ENCODE results near the gene SGIP1. TPM values are rescaled to one million over a fixed set of nuclear protein-coding genes. Genes with fewer than 3 reads are reported as not detected.
A peak's percentile ranks its signal among the peaks of the same experiment; 100 is the strongest.

Gene SGIP1
- total and polyA plus RNA-seq, 2 donors = 0.57 to 2.9 TPM

DNA sequence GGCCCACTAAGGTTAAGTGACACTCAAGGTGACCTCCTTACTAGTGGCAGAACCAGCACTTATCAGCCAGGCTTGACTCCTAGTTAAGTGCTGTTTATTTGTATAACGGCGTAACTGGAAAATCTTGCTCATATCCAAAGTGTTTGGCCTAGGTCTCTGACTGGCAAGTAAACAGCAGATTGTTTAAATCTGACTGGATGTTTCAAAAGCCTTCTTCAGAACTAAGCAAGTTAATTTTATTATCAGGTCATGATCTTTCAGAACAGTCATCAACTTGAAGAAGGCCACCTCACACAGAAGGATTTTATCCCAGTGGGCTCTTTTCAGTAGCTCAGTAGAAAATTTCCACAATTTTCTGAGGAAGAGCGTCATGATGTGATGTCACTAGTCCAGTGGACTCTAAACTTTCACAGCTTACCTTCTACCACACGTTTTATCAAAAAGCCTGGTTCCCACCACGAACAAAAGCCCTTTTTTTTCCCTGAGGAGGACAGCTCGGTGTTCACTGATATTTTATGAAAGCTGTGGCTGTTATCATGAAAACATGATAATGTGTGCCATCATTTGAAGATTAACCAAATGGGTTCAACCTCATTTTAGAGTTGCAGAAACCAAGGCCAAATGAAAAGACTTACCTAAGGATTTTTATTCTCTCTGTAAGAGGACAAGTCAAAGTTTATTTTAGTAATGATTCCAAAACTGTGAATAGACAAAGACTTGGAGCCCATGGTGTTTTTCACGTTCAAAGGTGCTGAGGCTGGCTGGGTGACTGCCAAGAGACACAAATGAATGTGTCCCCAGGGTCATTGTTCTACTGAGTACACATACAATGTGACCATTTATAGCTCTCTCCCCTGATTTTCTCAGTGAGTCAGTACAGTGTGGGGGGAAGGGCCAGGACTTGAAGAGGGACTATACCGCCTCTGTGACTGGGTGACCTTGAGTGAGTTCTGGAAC is 9.1 kb downstream of the SGIP1 start:
- H3K27ac ChIP-seq (ENCODE audit: low read depth in 1 of 2, low read length in 1 of 2) = no peak overlapping the region
- H3K27me3 ChIP-seq (ENCODE audit: control insufficient read depth in 2 of 2, insufficient read depth in 1 of 2, low read length in 1 of 2) = no peaks in the 10 kb centered on the region
- no peaks in the 10 kb centered on the region for H3K9me3 ChIP-seq (ENCODE audit: control insufficient read depth in 2 of 2, insufficient read depth in 1 of 2, low read length in 1 of 2)
- 95% methylated on average over 8 of the region's 8 CpGs for WGBS
- no peak for DNase-seq (ENCODE audit: low read depth in 6 of 9, low spot score in 9 of 9)
- H3K36me3 ChIP-seq (ENCODE audit: control insufficient read depth in 2 of 2, insufficient read depth in 2 of 2, low read length in 1 of 2) = no peaks in the 10 kb centered on the region
- H3K4me3 ChIP-seq (ENCODE audit: low read length in 2 of 2) = no peak overlapping the region
- H3K4me1 ChIP-seq (ENCODE audit: control insufficient read depth in 2 of 2, insufficient read depth in 2 of 2, low read length in 2 of 2) = no peaks in the 10 kb centered on the region

DNA sequence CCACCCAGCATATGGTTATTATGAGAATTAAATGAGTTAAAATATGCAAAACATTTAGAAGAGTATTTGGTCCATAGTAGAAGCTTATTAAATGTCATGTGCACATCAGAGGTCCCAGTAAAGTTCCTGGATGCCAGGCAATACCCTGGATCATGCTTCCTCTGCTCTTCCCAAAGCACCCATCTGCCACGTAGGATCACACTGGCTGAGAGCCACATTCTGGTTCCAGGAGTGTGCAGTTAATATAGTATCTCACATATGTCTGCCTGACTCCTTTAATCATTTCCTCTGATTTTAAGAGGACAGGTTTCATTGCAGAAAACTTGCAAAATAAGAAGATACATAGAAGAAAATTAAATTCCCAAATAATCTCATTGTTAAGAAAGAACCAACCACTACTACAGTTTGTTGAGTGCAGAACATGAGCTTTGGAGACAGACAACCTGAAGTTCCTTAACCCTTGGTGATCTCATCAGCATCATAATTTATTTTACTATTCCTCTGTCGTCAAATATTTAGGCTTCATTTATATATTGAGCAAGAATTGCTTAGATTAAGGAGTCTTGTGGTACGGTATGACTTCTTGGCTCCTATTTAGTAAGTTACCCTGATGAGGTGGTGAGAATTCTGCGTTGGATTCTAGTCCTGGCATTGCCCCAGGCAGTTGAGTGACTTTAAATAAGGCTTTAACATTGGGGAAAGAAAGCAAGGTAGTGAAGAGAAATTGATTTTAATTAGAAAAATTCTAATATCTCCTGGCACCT is 12.3 kb downstream of the SGIP1 start:
- no peaks in the 10 kb centered on the region for H3K36me3 ChIP-seq (ENCODE audit: control insufficient read depth in 2 of 2, insufficient read depth in 2 of 2, low read length in 1 of 2)
- WGBS = 71% methylated on average over 4 of the region's 4 CpGs
- no peak overlapping the region for H3K4me3 ChIP-seq (ENCODE audit: low read length in 2 of 2)

DNA sequence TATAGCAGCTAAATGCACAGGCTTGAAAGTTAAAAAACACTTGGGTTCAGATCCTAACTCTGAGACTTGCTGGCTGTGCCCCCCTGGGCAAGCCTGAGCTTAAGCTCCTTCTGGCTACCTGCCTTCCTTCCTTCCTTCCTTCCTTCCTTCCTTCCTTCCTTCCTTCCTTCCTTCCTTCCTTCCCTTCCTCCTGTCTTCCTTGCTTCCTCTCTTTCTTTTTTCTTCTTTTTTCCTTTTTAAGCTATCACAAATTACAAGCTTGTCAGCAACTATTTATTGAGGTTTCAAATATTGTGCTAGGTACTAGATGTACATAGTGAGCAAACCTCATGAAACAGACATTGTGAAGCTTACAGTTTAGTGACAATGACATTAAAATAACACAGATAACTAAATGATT is 15.1 kb downstream of the SGIP1 start:
- no peak overlapping the region for H3K4me3 ChIP-seq (ENCODE audit: low read length in 2 of 2)
- H3K4me1 ChIP-seq (ENCODE audit: control insufficient read depth in 2 of 2, insufficient read depth in 2 of 2, low read length in 2 of 2) = peaks cover 0 to 8% of the 10 kb centered on the region in 2 donors
- H3K27me3 ChIP-seq (ENCODE audit: control insufficient read depth in 2 of 2, insufficient read depth in 1 of 2, low read length in 1 of 2) = no peaks in the 10 kb centered on the region
- DNase-seq (ENCODE audit: low read depth in 6 of 9, low spot score in 9 of 9) = no peak
- no peaks in the 10 kb centered on the region for H3K36me3 ChIP-seq (ENCODE audit: control insufficient read depth in 2 of 2, insufficient read depth in 2 of 2, low read length in 1 of 2)
- H3K27ac ChIP-seq (ENCODE audit: low read depth in 1 of 2, low read length in 1 of 2) = no peak overlapping the region
- H3K9me3 ChIP-seq (ENCODE audit: control insufficient read depth in 2 of 2, insufficient read depth in 1 of 2, low read length in 1 of 2) = no peaks in the 10 kb centered on the region

More for the DNA sequence above, 12.3 kb downstream of the SGIP1 start:
- Histone ChIP-seq H3K27ac (ENCODE audit: low read depth in 1 of 2, low read length in 1 of 2) (no peak overlapping the region), H3K9me3 (ENCODE audit: control insufficient read depth in 2 of 2, insufficient read depth in 1 of 2, low read length in 1 of 2) (no peaks in the 10 kb centered on the region), H3K27me3 (ENCODE audit: control insufficient read depth in 2 of 2, insufficient read depth in 1 of 2, low read length in 1 of 2) (no peaks in the 10 kb centered on the region), H3K4me1 (ENCODE audit: control insufficient read depth in 2 of 2, insufficient read depth in 2 of 2, low read length in 2 of 2) (no peaks in the 10 kb centered on the region)
- DNase-seq (ENCODE audit: low read depth in 6 of 9, low spot score in 9 of 9) = no peak

DNA sequence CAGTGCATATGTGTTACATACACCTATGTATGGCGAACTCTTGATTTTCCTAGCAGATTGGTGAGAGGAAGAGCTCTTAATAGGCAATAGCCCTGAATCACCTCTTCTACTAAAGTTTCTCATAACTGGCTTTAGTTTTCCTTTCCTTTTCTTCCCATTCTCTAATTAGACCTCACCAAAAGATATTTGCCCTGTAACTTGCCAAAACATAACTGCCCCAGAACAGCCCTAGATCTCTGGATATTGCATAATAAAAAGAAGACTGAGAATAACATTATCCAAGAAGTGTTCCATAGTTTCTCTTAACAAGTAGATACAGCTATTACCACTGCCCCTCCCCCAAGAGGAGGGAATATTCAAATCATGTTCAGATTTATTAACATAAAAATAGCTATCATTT is 16.3 kb downstream of the SGIP1 start:
- Histone ChIP-seq H3K4me1 (ENCODE audit: control insufficient read depth in 2 of 2, insufficient read depth in 2 of 2, low read length in 2 of 2) (peaks cover 0 to 8% of the 10 kb centered on the region in 2 donors), H3K9me3 (ENCODE audit: control insufficient read depth in 2 of 2, insufficient read depth in 1 of 2, low read length in 1 of 2) (no peaks in the 10 kb centered on the region), H3K36me3 (ENCODE audit: control insufficient read depth in 2 of 2, insufficient read depth in 2 of 2, low read length in 1 of 2) (no peaks in the 10 kb centered on the region), H3K27me3 (ENCODE audit: control insufficient read depth in 2 of 2, insufficient read depth in 1 of 2, low read length in 1 of 2) (no peaks in the 10 kb centered on the region), H3K4me3 (ENCODE audit: low read length in 2 of 2) (no peak overlapping the region), H3K27ac (ENCODE audit: low read depth in 1 of 2, low read length in 1 of 2) (no peak overlapping the region)
- no peak for DNase-seq (ENCODE audit: low read depth in 6 of 9, low spot score in 9 of 9)
- 91% methylated on average over 1 of the region's 1 CpG for WGBS

DNA sequence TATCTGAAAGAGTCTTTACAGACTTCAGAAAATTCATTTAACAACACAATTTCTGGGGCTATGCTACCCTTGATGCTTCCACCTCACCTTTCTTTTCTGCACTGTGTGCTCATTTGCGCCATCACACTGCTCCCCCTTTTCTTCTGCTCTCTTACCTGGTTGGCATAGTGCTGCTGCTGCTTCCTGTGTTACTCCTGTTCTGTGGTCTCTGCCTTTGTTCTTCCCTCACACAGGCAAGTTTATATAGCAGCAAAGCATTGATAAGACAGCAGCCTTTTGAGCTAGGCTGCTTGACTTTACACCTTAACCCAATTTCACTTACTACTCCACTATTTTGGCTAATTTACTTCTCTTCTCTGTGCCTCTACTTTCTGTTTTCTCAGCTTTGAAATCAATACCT is 18.3 kb downstream of the SGIP1 start:
- H3K27ac ChIP-seq (ENCODE audit: low read depth in 1 of 2, low read length in 1 of 2) = no peak overlapping the region

DNA sequence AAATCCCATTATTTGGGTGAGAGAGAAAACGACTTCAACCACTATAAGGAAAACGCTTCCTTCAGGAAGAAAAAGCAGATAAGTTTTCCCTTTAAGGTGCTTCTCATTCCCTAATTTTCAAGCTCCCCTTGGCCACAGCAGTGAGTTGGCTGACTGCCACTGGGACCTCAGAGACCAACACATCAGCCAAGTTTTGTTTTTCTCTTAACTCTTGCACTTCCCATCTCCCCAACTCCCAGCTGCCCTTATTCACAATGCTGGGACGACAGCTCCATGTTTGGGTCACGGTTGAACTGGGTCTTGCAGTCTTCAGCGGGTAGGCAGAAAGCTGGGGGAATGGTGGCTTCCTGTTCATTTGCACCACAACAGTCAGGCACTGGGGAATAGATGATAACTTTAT is 18.9 kb downstream of the SGIP1 start:
- DNase-seq (ENCODE audit: low read depth in 6 of 9, low spot score in 9 of 9) = no peak
- Histone ChIP-seq H3K9me3 (ENCODE audit: control insufficient read depth in 2 of 2, insufficient read depth in 1 of 2, low read length in 1 of 2) (no peaks in the 10 kb centered on the region), H3K27me3 (ENCODE audit: control insufficient read depth in 2 of 2, insufficient read depth in 1 of 2, low read length in 1 of 2) (no peaks in the 10 kb centered on the region), H3K4me3 (ENCODE audit: low read length in 2 of 2) (no peak overlapping the region), H3K27ac (ENCODE audit: low read depth in 1 of 2, low read length in 1 of 2) (peak overlapping the region; percentile 8 to 9), H3K36me3 (ENCODE audit: control insufficient read depth in 2 of 2, insufficient read depth in 2 of 2, low read length in 1 of 2) (no peaks in the 10 kb centered on the region), H3K4me1 (ENCODE audit: control insufficient read depth in 2 of 2, insufficient read depth in 2 of 2, low read length in 2 of 2) (peaks cover 0 to 11% of the 10 kb centered on the region in 2 donors)
- 77% methylated on average over 5 of the region's 5 CpGs for WGBS

More for the DNA sequence above, 18.3 kb downstream of the SGIP1 start:
- peak in 6 of 9 donors; percentile 18 to 67 (median 30) for DNase-seq (ENCODE audit: low read depth in 6 of 9, low spot score in 9 of 9)
- no peaks in the 10 kb centered on the region for H3K9me3 ChIP-seq (ENCODE audit: control insufficient read depth in 2 of 2, insufficient read depth in 1 of 2, low read length in 1 of 2)
- H3K4me1 ChIP-seq (ENCODE audit: control insufficient read depth in 2 of 2, insufficient read depth in 2 of 2, low read length in 2 of 2) = peaks cover 0 to 11% of the 10 kb centered on the region in 2 donors
- H3K4me3 ChIP-seq (ENCODE audit: low read length in 2 of 2) = no peak overlapping the region
- WGBS = 91% methylated on average over 1 of the region's 1 CpG
- no peaks in the 10 kb centered on the region for H3K36me3 ChIP-seq (ENCODE audit: control insufficient read depth in 2 of 2, insufficient read depth in 2 of 2, low read length in 1 of 2)
- H3K27me3 ChIP-seq (ENCODE audit: control insufficient read depth in 2 of 2, insufficient read depth in 1 of 2, low read length in 1 of 2) = no peaks in the 10 kb centered on the region

DNA sequence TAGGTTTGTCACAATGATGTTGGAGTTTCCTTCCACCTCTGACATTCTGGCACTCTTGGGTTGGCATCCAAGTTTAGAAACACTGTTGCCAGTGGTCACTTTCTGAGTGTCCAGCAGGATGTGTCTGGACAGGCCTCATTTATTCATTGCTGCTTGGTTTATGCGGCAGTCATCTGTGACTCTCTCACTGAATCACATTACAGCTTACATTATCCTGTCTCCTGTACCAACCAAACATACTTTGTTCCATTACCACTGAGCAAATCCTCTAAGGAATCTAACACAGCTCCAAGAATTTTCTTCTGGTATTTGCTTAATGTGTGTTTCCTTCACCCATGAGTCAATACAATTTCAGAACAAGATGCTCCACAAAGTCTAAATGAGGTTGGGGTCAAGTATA is 19.9 kb downstream of the SGIP1 start:
- no peak overlapping the region for H3K27ac ChIP-seq (ENCODE audit: low read depth in 1 of 2, low read length in 1 of 2)
- H3K4me3 ChIP-seq (ENCODE audit: low read length in 2 of 2) = no peak overlapping the region
- no peak for DNase-seq (ENCODE audit: low read depth in 6 of 9, low spot score in 9 of 9)
- H3K27me3 ChIP-seq (ENCODE audit: control insufficient read depth in 2 of 2, insufficient read depth in 1 of 2, low read length in 1 of 2) = no peaks in the 10 kb centered on the region
- H3K4me1 ChIP-seq (ENCODE audit: control insufficient read depth in 2 of 2, insufficient read depth in 2 of 2, low read length in 2 of 2) = peaks cover 0 to 11% of the 10 kb centered on the region in 2 donors
- H3K36me3 ChIP-seq (ENCODE audit: control insufficient read depth in 2 of 2, insufficient read depth in 2 of 2, low read length in 1 of 2) = no peaks in the 10 kb centered on the region
- no peaks in the 10 kb centered on the region for H3K9me3 ChIP-seq (ENCODE audit: control insufficient read depth in 2 of 2, insufficient read depth in 1 of 2, low read length in 1 of 2)
- 96% methylated on average over 1 of the region's 1 CpG for WGBS

DNA sequence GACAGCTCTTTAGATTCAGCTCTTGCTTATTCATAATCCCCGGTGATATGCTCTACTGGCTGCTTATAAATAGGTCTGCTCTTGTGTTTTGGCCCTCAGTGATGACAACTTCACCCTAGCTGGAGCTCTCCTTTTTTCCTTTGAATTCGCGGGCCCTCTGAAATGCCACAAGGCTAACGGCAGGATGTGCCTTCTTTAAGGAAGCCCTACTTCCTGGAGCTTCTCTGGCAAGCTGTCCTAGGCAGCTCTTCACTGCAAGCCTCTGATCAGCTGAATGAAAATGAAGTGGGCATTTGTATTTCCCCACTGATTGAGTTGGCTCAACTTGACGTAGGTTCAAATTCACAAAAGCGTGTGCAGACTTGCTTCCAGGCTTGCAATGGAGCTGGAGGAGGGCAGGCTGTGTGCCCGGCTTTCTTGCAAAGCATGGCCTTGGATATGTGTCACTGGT is 22.2 kb downstream of the SGIP1 start:
- Histone ChIP-seq H3K27ac (ENCODE audit: low read depth in 1 of 2, low read length in 1 of 2) (no peak overlapping the region), H3K4me3 (ENCODE audit: low read length in 2 of 2) (no peak overlapping the region), H3K9me3 (ENCODE audit: control insufficient read depth in 2 of 2, insufficient read depth in 1 of 2, low read length in 1 of 2) (no peaks in the 10 kb centered on the region), H3K4me1 (ENCODE audit: control insufficient read depth in 2 of 2, insufficient read depth in 2 of 2, low read length in 2 of 2) (peaks cover 0 to 11% of the 10 kb centered on the region in 2 donors), H3K36me3 (ENCODE audit: control insufficient read depth in 2 of 2, insufficient read depth in 2 of 2, low read length in 1 of 2) (no peaks in the 10 kb centered on the region), H3K27me3 (ENCODE audit: control insufficient read depth in 2 of 2, insufficient read depth in 1 of 2, low read length in 1 of 2) (no peaks in the 10 kb centered on the region)
- no peak for DNase-seq (ENCODE audit: low read depth in 6 of 9, low spot score in 9 of 9)
- 78% methylated on average over 7 of the region's 7 CpGs for WGBS

DNA sequence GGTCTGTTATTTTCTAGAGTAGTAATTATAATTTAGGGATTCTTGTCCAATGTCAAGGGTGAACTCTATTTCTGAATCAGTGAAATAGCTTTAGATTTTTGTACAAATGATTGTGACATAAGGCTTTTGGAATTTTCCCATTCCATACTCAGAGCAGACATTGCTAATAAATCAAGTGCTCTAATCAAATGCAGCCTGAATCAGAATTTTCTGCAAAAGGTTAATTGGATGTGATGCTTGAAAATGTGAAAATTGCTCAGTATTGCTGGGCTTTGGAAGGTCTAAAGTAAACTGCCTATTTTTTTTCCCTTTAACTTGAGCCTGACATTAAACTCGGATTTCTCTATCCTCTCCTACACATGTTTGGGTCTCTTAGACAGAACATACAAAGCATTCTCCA is 23.2 kb downstream of the SGIP1 start:
- Histone ChIP-seq H3K9me3 (ENCODE audit: control insufficient read depth in 2 of 2, insufficient read depth in 1 of 2, low read length in 1 of 2) (no peaks in the 10 kb centered on the region), H3K4me3 (ENCODE audit: low read length in 2 of 2) (no peak overlapping the region), H3K27ac (ENCODE audit: low read depth in 1 of 2, low read length in 1 of 2) (no peak overlapping the region), H3K4me1 (ENCODE audit: control insufficient read depth in 2 of 2, insufficient read depth in 2 of 2, low read length in 2 of 2) (peaks cover 0 to 8% of the 10 kb centered on the region in 2 donors), H3K27me3 (ENCODE audit: control insufficient read depth in 2 of 2, insufficient read depth in 1 of 2, low read length in 1 of 2) (no peaks in the 10 kb centered on the region), H3K36me3 (ENCODE audit: control insufficient read depth in 2 of 2, insufficient read depth in 2 of 2, low read length in 1 of 2) (no peaks in the 10 kb centered on the region)
- WGBS = 92% methylated on average over 1 of the region's 1 CpG
- DNase-seq (ENCODE audit: low read depth in 6 of 9, low spot score in 9 of 9) = no peak
